Activated gamma-delta T cell treated with anti-CD3 and anti-CD28 coated beads, Interleukin-2, amount 50 U/mL, for 16 hours (primary cell): ENCODE data around the gene IQSEC1.

Source experiments
- DNase-seq: peaks from one replicate; pipeline ENCODE4 v3.0.0-alpha.2; 2020; ENCODE audit warnings: low read depth

Gene IQSEC1

GRCh38 chr3:13067778-13068177, 5.5 kb downstream of the IQSEC1 start:
- DNase-seq: no peak

GRCh38 chr3:13066834-13067233, 6.4 kb downstream of the IQSEC1 start:
- no peak for DNase-seq

- no peak for DNase-seq
These were observed 7.0 kb downstream of the IQSEC1 start for GRCh38 chr3:13066236-13066635.

GRCh38 chr3:13065727-13066126, 7.5 kb downstream of the IQSEC1 start:
- no peak for DNase-seq

- DNase-seq: no peak
These were observed 8.3 kb downstream of the IQSEC1 start for GRCh38 chr3:13064964-13065363.

GRCh38 chr3:13064159-13064868, 8.9 kb downstream of the IQSEC1 start:
- no peak for DNase-seq

GRCh38 chr3:13063225-13063624, 10.0 kb downstream of the IQSEC1 start:
- DNase-seq: no peak

GRCh38 chr3:13062647-13063046, 10.6 kb downstream of the IQSEC1 start:
- no peak for DNase-seq

- no peak for DNase-seq
These were observed 12.8 kb downstream of the IQSEC1 start for GRCh38 chr3:13060341-13060910.

- DNase-seq: no peak
These were observed 14.7 kb downstream of the IQSEC1 start for GRCh38 chr3:13058346-13059120.

GRCh38 chr3:13057282-13058040, 15.8 kb downstream of the IQSEC1 start:
- no peak for DNase-seq

- DNase-seq: no peak
These were observed 17.6 kb downstream of the IQSEC1 start for GRCh38 chr3:13055634-13056033.

- no peak for DNase-seq
These were observed 18.6 kb downstream of the IQSEC1 start for GRCh38 chr3:13054341-13055285.

- DNase-seq: no peak
These were observed 19.3 kb downstream of the IQSEC1 start for GRCh38 chr3:13053893-13054292.

GRCh38 chr3:13053420-13053819, 19.8 kb downstream of the IQSEC1 start:
- DNase-seq: no peak

- DNase-seq: no peak
These were observed 20.9 kb downstream of the IQSEC1 start for GRCh38 chr3:13052191-13052820.

- DNase-seq: no peak
These were observed 21.6 kb downstream of the IQSEC1 start for GRCh38 chr3:13051581-13051980.

- no peak for DNase-seq
These were observed 22.2 kb downstream of the IQSEC1 start for GRCh38 chr3:13051066-13051465.

- no peak for DNase-seq
These were observed 22.8 kb downstream of the IQSEC1 start for GRCh38 chr3:13050446-13050845.

GRCh38 chr3:13049400-13049799, 23.8 kb downstream of the IQSEC1 start:
- no peak for DNase-seq
